ENCODE data around the gene EEF1AKMT1.

The EEF1AKMT1 gene

DNA sequence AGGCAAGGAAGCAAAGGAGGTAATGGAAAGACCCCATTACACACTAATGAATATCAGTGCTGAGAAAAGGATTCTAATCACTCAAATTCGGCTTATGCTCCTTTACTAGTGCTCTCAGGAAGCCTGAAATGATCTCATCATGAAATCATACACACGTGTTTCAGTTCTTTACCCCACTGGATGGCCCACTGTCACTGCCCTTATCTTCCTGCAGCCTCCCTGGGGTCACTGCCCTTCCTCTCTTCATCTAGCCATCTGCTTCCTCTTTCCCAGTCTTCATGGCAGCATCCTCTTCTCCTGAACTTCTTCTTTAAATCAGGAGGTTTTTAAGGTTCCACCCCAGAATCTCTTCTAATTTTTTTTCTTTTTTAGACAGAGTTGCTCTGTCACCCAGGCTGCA lies 27.9 kb upstream of the EEF1AKMT1 start:
- Histone ChIP-seq H3K4me1 (ENCODE audit: control insufficient read depth, insufficient read depth, low read length) (no peaks in the 10 kb centered on the region), H3K36me3 (ENCODE audit: control insufficient read depth, insufficient read depth, low read length) (peaks cover 56% of the 10 kb centered on the region), H3K27me3 (ENCODE audit: control insufficient read depth, insufficient read depth, low read length) (no peaks in the 10 kb centered on the region), H3K27ac (ENCODE audit: low read depth, low read length) (no peak overlapping the region), H3K9ac (ENCODE audit: low read depth, low read length) (no peak overlapping the region), H3K9me3 (ENCODE audit: control insufficient read depth, insufficient read depth, low read length) (no peaks in the 10 kb centered on the region), H3K4me3 (ENCODE audit: low read depth, low read length) (no peak overlapping the region)

DNA sequence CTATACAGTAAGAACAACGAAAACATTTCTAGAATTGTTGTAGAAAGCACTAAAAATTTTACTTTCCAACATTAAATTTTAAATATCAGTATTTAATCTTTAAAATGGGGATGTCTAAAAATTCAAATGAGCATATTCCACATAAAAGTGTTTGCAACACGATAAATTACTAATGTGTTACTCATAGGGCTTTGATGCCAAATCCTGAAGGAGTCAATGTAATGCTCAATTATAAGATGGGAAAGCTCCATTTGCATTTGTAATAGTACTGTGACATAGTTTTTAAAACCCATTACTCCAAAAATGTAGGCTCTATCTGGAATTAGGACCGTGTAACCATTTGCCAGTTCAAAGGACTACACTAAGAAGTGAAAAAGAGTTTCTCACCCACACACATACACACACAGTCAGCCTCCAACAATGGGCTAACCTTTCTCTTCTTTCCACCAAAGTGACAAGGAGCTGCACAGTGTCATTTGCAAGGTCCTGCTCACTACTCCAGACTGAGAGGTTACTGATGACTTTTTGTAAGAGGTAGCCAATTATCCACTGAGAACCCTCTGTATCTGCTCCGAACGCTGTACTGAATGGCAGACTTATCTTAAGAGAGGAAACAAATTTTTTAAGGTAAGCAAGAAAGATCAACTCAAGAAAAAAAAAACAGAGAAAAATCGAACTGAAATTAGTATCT lies 26.1 kb upstream of the EEF1AKMT1 start:
- no peak overlapping the region for H3K27ac ChIP-seq (ENCODE audit: low read depth, low read length)
- no peaks in the 10 kb centered on the region for H3K27me3 ChIP-seq (ENCODE audit: control insufficient read depth, insufficient read depth, low read length)
- H3K9me3 ChIP-seq (ENCODE audit: control insufficient read depth, insufficient read depth, low read length): no peaks in the 10 kb centered on the region
- H3K9ac ChIP-seq (ENCODE audit: low read depth, low read length): no peak overlapping the region
- H3K36me3 ChIP-seq (ENCODE audit: control insufficient read depth, insufficient read depth, low read length): peaks cover 66% of the 10 kb centered on the region
- no peaks in the 10 kb centered on the region for H3K4me1 ChIP-seq (ENCODE audit: control insufficient read depth, insufficient read depth, low read length)
- H3K4me3 ChIP-seq (ENCODE audit: low read depth, low read length): no peak overlapping the region

DNA sequence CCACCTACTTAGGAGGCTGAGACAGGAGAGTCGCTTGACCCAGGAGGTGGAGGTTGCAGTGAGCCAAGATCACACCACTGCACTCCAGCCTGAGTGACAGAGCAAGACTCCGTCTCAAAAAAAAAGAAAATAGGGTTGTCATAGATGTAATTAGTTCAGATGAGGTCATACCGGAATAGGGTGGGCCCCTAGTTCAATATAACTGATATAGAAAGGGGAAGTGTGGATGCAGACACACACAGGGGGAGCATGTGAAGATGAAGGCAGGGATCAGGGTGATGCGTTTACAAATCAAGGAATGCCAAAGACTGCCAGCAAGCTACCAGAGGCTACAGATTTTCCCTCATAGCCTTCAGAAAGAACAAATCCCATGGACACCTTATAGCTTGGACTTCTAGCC lies 24.3 kb upstream of the EEF1AKMT1 start:
- H3K9ac ChIP-seq (ENCODE audit: low read depth, low read length): no peak overlapping the region
- H3K27ac ChIP-seq (ENCODE audit: low read depth, low read length): no peak overlapping the region
- H3K27me3 ChIP-seq (ENCODE audit: control insufficient read depth, insufficient read depth, low read length): no peaks in the 10 kb centered on the region
- peaks cover 80% of the 10 kb centered on the region for H3K36me3 ChIP-seq (ENCODE audit: control insufficient read depth, insufficient read depth, low read length)
- H3K4me1 ChIP-seq (ENCODE audit: control insufficient read depth, insufficient read depth, low read length): no peaks in the 10 kb centered on the region
- H3K9me3 ChIP-seq (ENCODE audit: control insufficient read depth, insufficient read depth, low read length): no peaks in the 10 kb centered on the region
- H3K4me3 ChIP-seq (ENCODE audit: low read depth, low read length): no peak overlapping the region

DNA sequence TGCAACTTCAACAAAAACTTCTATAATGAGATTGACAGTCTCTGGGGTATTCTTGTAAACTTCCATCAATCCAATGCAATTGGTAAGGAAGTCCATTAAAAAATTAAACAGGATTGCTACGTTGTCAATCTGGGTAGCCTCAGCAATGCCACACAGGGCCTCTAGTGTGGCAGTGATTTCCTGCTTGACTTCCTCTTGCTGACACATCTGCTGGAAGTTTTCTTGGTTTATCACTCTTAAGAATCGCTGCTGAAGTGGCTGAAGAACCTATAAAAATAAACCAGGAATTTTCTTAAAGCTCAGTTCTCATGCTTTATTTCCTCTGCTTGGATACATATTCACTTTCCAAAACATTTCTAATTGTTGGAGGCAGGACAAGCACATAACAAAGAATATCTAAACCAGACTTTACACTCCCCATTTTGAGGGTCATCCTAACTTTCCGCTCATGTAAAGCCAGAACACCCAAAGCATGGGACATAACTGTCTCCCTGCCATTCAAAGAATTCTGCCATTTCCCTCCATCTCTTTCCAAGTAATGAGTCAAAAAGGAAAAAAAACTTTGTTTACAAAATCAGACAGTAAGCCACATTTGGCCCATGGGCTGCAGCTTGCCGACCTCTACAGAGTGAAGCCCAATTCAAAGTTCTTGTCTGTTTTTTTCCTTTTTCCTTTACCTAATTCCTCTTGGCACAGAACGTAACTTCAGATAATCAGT lies 23.2 kb upstream of the EEF1AKMT1 start:
- no peak overlapping the region for H3K4me3 ChIP-seq (ENCODE audit: low read depth, low read length)
- H3K9me3 ChIP-seq (ENCODE audit: control insufficient read depth, insufficient read depth, low read length): no peaks in the 10 kb centered on the region
- no peak overlapping the region for H3K27ac ChIP-seq (ENCODE audit: low read depth, low read length)
- H3K9ac ChIP-seq (ENCODE audit: low read depth, low read length): no peak overlapping the region
- no peaks in the 10 kb centered on the region for H3K4me1 ChIP-seq (ENCODE audit: control insufficient read depth, insufficient read depth, low read length)
- peaks cover 80% of the 10 kb centered on the region for H3K36me3 ChIP-seq (ENCODE audit: control insufficient read depth, insufficient read depth, low read length)
- no peaks in the 10 kb centered on the region for H3K27me3 ChIP-seq (ENCODE audit: control insufficient read depth, insufficient read depth, low read length)

DNA sequence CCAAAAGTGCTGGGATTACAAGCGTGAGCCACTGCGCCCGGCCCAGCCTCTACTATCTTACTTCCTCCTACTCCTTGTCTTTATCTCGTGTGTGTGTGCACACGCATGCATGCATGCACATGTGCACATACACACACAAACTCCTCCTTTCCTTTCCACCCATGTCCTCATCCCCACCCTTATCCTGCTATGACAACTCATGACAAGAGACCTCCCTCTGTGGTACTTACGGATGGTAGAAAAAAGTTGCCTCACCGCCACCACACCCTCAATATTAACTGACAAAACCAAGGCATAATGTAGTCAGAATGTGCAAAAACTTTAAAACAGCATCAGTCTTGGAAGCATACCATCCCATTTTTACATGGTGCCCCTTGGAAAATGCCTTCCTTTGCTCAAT lies 15.9 kb upstream of the EEF1AKMT1 start:
- Histone ChIP-seq H3K36me3 (ENCODE audit: control insufficient read depth, insufficient read depth, low read length) (peaks cover 67% of the 10 kb centered on the region), H3K27me3 (ENCODE audit: control insufficient read depth, insufficient read depth, low read length) (no peaks in the 10 kb centered on the region), H3K4me3 (ENCODE audit: low read depth, low read length) (no peak overlapping the region), H3K27ac (ENCODE audit: low read depth, low read length) (no peak overlapping the region), H3K9ac (ENCODE audit: low read depth, low read length) (no peak overlapping the region), H3K9me3 (ENCODE audit: control insufficient read depth, insufficient read depth, low read length) (no peaks in the 10 kb centered on the region), H3K4me1 (ENCODE audit: control insufficient read depth, insufficient read depth, low read length) (no peaks in the 10 kb centered on the region)

DNA sequence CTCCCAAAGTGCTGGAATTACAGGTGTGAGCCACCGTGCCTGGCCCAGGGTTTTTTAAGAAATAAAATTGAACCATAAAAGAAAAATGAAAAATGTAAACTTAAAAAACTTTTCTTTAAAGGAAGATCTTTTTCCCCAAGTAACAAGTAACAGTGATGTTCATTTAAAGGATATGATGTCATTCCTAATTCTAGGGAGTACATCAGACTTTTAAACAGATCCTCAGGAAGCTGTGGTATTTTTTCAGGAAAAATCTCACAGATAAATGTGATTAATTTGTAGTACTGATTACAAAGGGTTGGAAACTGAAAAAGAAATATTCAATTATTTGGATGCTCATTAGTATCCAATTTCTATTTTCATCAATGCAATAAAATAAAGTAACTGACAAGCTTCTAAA lies 14.6 kb upstream of the EEF1AKMT1 start:
- Histone ChIP-seq H3K9me3 (ENCODE audit: control insufficient read depth, insufficient read depth, low read length) (no peaks in the 10 kb centered on the region), H3K9ac (ENCODE audit: low read depth, low read length) (no peak overlapping the region), H3K27me3 (ENCODE audit: control insufficient read depth, insufficient read depth, low read length) (no peaks in the 10 kb centered on the region), H3K36me3 (ENCODE audit: control insufficient read depth, insufficient read depth, low read length) (peaks cover 66% of the 10 kb centered on the region), H3K4me3 (ENCODE audit: low read depth, low read length) (no peak overlapping the region), H3K27ac (ENCODE audit: low read depth, low read length) (no peak overlapping the region), H3K4me1 (ENCODE audit: control insufficient read depth, insufficient read depth, low read length) (no peaks in the 10 kb centered on the region)

DNA sequence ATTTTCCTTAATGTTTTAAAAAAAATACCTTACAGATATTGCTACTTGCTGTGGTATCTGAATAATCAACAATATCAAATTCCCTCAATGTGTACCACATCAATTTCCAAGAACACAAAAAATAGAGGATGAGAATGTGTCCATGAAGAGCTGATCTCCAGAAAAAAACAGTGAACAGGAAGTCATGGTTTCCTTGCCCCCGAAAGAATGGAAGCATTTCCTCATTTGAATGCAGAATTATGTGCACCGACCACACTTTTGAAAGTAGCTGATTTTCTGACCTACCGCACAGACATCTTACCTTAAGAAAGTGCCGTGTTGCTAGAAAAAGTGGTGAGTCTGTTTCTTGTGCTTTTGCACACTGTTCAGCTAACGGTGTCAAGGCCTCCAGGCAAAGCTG lies 13.4 kb upstream of the EEF1AKMT1 start:
- peaks cover 78% of the 10 kb centered on the region for H3K36me3 ChIP-seq (ENCODE audit: control insufficient read depth, insufficient read depth, low read length)
- no peak overlapping the region for H3K27ac ChIP-seq (ENCODE audit: low read depth, low read length)
- H3K9me3 ChIP-seq (ENCODE audit: control insufficient read depth, insufficient read depth, low read length): no peaks in the 10 kb centered on the region
- H3K27me3 ChIP-seq (ENCODE audit: control insufficient read depth, insufficient read depth, low read length): no peaks in the 10 kb centered on the region
- no peaks in the 10 kb centered on the region for H3K4me1 ChIP-seq (ENCODE audit: control insufficient read depth, insufficient read depth, low read length)
- no peak overlapping the region for H3K9ac ChIP-seq (ENCODE audit: low read depth, low read length)
- no peak overlapping the region for H3K4me3 ChIP-seq (ENCODE audit: low read depth, low read length)

DNA sequence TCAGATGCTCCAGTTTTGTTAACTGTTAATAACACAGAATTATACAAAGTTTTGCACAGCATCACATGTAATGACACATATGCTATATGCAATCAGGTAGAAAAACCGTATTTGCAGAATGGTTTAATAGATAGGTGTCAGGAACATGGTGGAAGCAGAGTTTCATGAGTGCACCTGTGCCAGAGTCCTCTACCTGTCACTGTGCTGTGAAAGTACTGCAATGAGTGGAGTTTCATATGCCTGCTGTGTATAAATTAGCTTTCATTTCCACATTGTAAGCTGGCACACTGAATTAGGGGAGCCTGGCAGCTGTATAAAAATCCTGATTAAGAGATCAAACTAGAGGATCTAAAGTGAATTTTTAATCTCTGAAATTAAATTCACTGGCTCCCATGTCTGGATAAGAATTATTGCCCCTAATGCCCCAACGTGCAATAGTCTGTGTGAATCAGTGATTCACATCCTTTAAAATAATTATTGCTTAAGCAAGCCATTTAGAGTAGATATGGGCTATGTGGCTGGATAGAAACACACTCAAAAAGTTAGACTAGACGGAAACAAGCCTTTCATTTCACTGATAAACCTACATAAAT lies 8.5 kb upstream of the EEF1AKMT1 start:
- H3K9me3 ChIP-seq (ENCODE audit: control insufficient read depth, insufficient read depth, low read length): no peaks in the 10 kb centered on the region
- H3K4me1 ChIP-seq (ENCODE audit: control insufficient read depth, insufficient read depth, low read length): no peaks in the 10 kb centered on the region
- H3K4me3 ChIP-seq (ENCODE audit: low read depth, low read length): no peak overlapping the region
- H3K27me3 ChIP-seq (ENCODE audit: control insufficient read depth, insufficient read depth, low read length): no peaks in the 10 kb centered on the region
- H3K36me3 ChIP-seq (ENCODE audit: control insufficient read depth, insufficient read depth, low read length): peaks cover 56% of the 10 kb centered on the region
- H3K9ac ChIP-seq (ENCODE audit: low read depth, low read length): no peak overlapping the region
- no peak overlapping the region for H3K27ac ChIP-seq (ENCODE audit: low read depth, low read length)

DNA sequence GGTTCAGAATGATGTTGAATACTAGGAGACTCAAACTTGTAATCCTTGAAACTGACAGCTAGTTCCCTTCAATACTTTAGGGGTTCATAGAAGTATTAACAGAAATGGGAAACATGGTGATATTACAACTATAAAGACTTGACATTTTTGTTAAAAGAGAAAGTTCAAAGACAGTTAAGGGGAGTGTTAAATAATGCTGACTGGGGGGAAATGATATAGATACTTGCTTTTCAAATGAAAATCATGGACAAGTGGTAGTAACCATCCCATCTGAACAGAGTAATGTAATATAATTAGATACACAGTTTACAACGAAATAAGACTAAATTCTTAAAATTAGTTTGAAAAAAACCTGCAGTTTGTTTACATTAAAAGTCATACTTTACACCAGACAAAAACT lies 6.6 kb upstream of the EEF1AKMT1 start:
- H3K36me3 ChIP-seq (ENCODE audit: control insufficient read depth, insufficient read depth, low read length): peaks cover 42% of the 10 kb centered on the region
- H3K4me3 ChIP-seq (ENCODE audit: low read depth, low read length): no peak overlapping the region
- H3K9ac ChIP-seq (ENCODE audit: low read depth, low read length): no peak overlapping the region
- no peaks in the 10 kb centered on the region for H3K27me3 ChIP-seq (ENCODE audit: control insufficient read depth, insufficient read depth, low read length)
- no peaks in the 10 kb centered on the region for H3K9me3 ChIP-seq (ENCODE audit: control insufficient read depth, insufficient read depth, low read length)
- no peak overlapping the region for H3K27ac ChIP-seq (ENCODE audit: low read depth, low read length)
- no peaks in the 10 kb centered on the region for H3K4me1 ChIP-seq (ENCODE audit: control insufficient read depth, insufficient read depth, low read length)

DNA sequence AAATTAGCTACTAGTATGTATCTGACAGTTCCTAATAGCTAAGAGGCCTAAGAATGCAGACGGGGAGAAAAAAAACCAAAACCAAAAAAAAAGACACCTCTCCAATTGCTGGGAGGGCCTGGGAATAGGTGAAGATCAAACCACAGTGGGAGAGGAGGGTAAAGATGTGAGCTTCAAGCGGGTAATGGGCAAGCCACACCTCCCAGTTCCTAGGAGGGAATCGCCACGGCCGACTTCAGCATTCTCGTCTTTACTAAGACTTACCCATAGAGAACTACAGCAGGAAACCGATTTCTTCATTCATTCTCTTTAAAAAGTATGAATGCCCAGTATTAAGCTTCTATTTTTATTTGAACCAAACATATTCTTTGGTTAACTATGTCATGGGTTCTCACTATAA lies 5.6 kb upstream of the EEF1AKMT1 start:
- Histone ChIP-seq H3K4me1 (ENCODE audit: control insufficient read depth, insufficient read depth, low read length) (no peaks in the 10 kb centered on the region), H3K9ac (ENCODE audit: low read depth, low read length) (no peak overlapping the region), H3K36me3 (ENCODE audit: control insufficient read depth, insufficient read depth, low read length) (peaks cover 33% of the 10 kb centered on the region), H3K9me3 (ENCODE audit: control insufficient read depth, insufficient read depth, low read length) (no peaks in the 10 kb centered on the region), H3K27ac (ENCODE audit: low read depth, low read length) (no peak overlapping the region), H3K27me3 (ENCODE audit: control insufficient read depth, insufficient read depth, low read length) (no peaks in the 10 kb centered on the region), H3K4me3 (ENCODE audit: low read depth, low read length) (no peak overlapping the region)

DNA sequence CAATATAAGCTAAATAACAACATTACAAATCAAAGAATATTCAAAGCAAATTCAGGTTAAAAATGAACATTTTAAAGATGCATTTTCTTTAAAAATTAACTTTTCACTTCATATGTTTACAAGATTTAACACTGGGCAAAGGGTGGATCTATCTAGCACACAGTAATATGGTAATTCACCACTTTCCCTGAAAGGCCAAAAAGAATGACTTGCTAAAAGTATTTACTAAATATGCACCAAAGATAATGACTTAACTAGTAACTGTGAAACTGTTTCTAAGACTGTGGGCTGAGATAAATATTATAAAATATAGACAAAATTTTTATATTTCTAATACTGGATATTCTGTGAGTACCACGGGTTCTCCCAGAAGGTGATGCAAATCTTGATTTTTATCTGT lies 4.5 kb upstream of the EEF1AKMT1 start:
- Histone ChIP-seq H3K27me3 (ENCODE audit: control insufficient read depth, insufficient read depth, low read length) (no peaks in the 10 kb centered on the region), H3K9ac (ENCODE audit: low read depth, low read length) (no peak overlapping the region), H3K4me3 (ENCODE audit: low read depth, low read length) (no peak overlapping the region), H3K4me1 (ENCODE audit: control insufficient read depth, insufficient read depth, low read length) (no peaks in the 10 kb centered on the region), H3K27ac (ENCODE audit: low read depth, low read length) (no peak overlapping the region), H3K36me3 (ENCODE audit: control insufficient read depth, insufficient read depth, low read length) (peaks cover 23% of the 10 kb centered on the region), H3K9me3 (ENCODE audit: control insufficient read depth, insufficient read depth, low read length) (no peaks in the 10 kb centered on the region)

All from HUES48 (cell line).